Keratinocyte (primary cell): ENCODE data around the gene MYL6. TPM values are rescaled to one million over a fixed set of nuclear protein-coding genes. Genes with fewer than 3 reads are reported as not detected.

Source experiments
- DNase-seq: peaks from one replicate; pipeline ENCODE4 v3.0.0-alpha.2; 2011; ENCODE audit warnings: low read depth, missing footprints, low spot score
- FAIRE-seq: peaks from 2 replicates; lab custom pipeline; 2011; peaks lifted over from hg19 to GRCh38; lab: Jason Lieb, UNC
- H2AFZ ChIP-seq: 2 replicates; pipeline ENCODE4 v1.6.0; 2012; ENCODE audit warnings: low read length, control low read depth, inconsistent platforms; ENCODE audit not compliant: control insufficient read depth
- H3K27ac ChIP-seq: 2 replicates; pipeline ENCODE4 v1.5.1; 2011; ENCODE audit warnings: low read length; ENCODE audit not compliant: control insufficient read depth, insufficient read depth
- H3K27me3 ChIP-seq: 3 replicates; pipeline ENCODE4 v1.6.0; 2011; ENCODE audit warnings: low read length; ENCODE audit not compliant: control insufficient read depth, insufficient read depth; ENCODE audit errors: extremely low read depth
- H3K36me3 ChIP-seq, 2 experiments: 2 replicates in 1 of 2; 3 replicates in 1 of 2; pipeline ENCODE4 v1.5.1; 2011; ENCODE audit warnings: low read length in 2 of 2, mild to moderate bottlenecking in 1 of 2; ENCODE audit not compliant: control insufficient read depth in 2 of 2, insufficient read depth in 2 of 2; ENCODE audit errors: extremely low read depth in 1 of 2
- H3K4me1 ChIP-seq: 3 replicates; pipeline ENCODE4 v1.5.1; 2011; ENCODE audit warnings: low read length; ENCODE audit not compliant: control insufficient read depth, insufficient read depth; ENCODE audit errors: extremely low read depth
- H3K4me2 ChIP-seq: 3 replicates; pipeline ENCODE4 v1.6.0; 2011; ENCODE audit warnings: low read depth, low read length; ENCODE audit not compliant: control insufficient read depth, insufficient read depth; ENCODE audit errors: extremely low read depth
- H3K4me3 ChIP-seq, 3 experiments: fragments of 200-600 bp in 1 of 3; sonication (generic) in 1 of 3; 2 replicates in 2 of 3; 3 replicates in 1 of 3; pipeline ENCODE4 v1.5.1; 2011 to 2016; ENCODE audit warnings: low read length in 3 of 3, mild to moderate bottlenecking in 3 of 3, control low read depth in 2 of 3, inconsistent platforms in 1 of 3, low read depth in 1 of 3, mixed read lengths in 1 of 3, mixed run types in 1 of 3, moderate library complexity in 1 of 3; ENCODE audit not compliant: control insufficient read depth in 2 of 3, insufficient read depth in 2 of 3; ENCODE audit errors: extremely low read depth in 1 of 3
- H3K79me2 ChIP-seq: 2 replicates; pipeline ENCODE4 v1.6.0; 2012; ENCODE audit warnings: low read length; ENCODE audit not compliant: control insufficient read depth, insufficient read depth
- H3K9ac ChIP-seq: 3 replicates; pipeline ENCODE4 v1.6.0; 2011; ENCODE audit warnings: low read length; ENCODE audit not compliant: control insufficient read depth, insufficient read depth; ENCODE audit errors: extremely low read depth
- H3K9me1 ChIP-seq: 3 replicates; pipeline ENCODE4 v1.6.0; 2011; ENCODE audit warnings: low read length; ENCODE audit not compliant: control insufficient read depth, insufficient read depth; ENCODE audit errors: extremely low read depth
- H3K9me3 ChIP-seq: 2 replicates; pipeline ENCODE4 v1.5.1; 2012; ENCODE audit warnings: low read depth, low read length; ENCODE audit not compliant: control insufficient read depth
- H4K20me1 ChIP-seq: 3 replicates; pipeline ENCODE4 v1.6.0; 2011; ENCODE audit warnings: low read length; ENCODE audit not compliant: control insufficient read depth, insufficient read depth; ENCODE audit errors: extremely low read depth
- EZH2 ChIP-seq: IDR thresholded peaks from one replicate; pipeline ENCODE4 v1.6.1; 2012; ENCODE audit warnings: inconsistent platforms, mild to moderate bottlenecking, low read length, moderate library complexity
- dilution Hi-C: fragments of 300-500 bp; cut with MboI; formaldehyde crosslinking; loops from one replicate; pipeline ENCODE4 v1.7.0; 2020; ENCODE audit warnings: low sequenced_read_pairs; ENCODE audit not compliant: extremely low pct_ligation_motif_present
- polyA plus RNA-seq, 5 experiments: library from polyadenylated mRNA; depleted of rRNA in 3 of 5; stranded (reverse) in 3 of 5; stranded (forward) in 1 of 5; unstranded in 1 of 5; fragments of >200 nt; gene quantifications; 1 replicate in 1 of 5; 2 replicates in 3 of 5; 3 replicates in 1 of 5; pipeline versions ENCODE4 v1.2.1 to v1.2.3, GENCODE V29; 2011 to 2012; ENCODE audit warnings: missing spikeins in 2 of 5, low read depth in 1 of 5, low replicate concordance in 1 of 5
- TF ChIP-seq, protein P1 (sequence below), 3 experiments: IDR thresholded peaks in 1 of 3; conservative IDR thresholded peaks in 1 of 3; optimal IDR thresholded peaks in 1 of 3; 2 replicates in 2 of 3; 3 replicates in 1 of 3; pipeline versions ENCODE3 to v1.5.1; 2011; ENCODE audit warnings: low read length in 3 of 3, mild to moderate bottlenecking in 3 of 3, moderate library complexity in 2 of 3, control low read depth in 1 of 3, inconsistent platforms in 1 of 3; ENCODE audit not compliant: insufficient read depth in 2 of 3; ENCODE audit errors: extremely low read depth in 1 of 3

The MYL6 gene
- polyA plus RNA-seq, 1 donor (not counting 4 experiments of a cell fraction or from before 2014, with no cell fraction given) = 4,542 TPM

DNA sequence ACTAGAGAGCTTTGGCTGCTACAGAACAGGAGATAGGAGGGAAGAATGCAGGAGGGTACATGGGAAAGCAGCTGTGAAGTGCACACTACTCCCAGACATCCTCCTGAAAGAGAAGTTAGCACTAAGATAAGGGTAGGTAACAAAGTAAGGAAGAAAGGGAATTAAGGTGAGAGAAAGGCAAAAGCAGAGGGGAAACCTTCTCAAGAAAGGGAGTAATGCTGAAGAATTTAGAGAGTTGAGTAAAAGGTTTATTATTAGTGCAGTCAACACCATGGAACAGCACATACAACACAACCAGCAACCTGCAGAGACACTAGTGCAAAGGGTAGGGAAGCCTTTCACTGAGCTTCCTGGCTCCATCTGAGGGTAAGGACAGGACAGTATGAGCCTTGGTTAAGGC, 46.1 kb downstream of the MYL6 start:
- no peak for DNase-seq
- Histone ChIP-seq H3K9ac (no peak overlapping the region), H3K79me2 (no peaks in the 10 kb centered on the region), H4K20me1 (no peaks in the 10 kb centered on the region), H3K27me3 (no peaks in the 10 kb centered on the region), H2AFZ (no peak overlapping the region), H3K4me3 (no peak overlapping the region), H3K4me2 (no peak overlapping the region), H3K9me3 (no peaks in the 10 kb centered on the region), H3K9me1 (no peaks in the 10 kb centered on the region), H3K4me1 (no peaks in the 10 kb centered on the region), H3K27ac (no peak overlapping the region), H3K36me3 (peaks cover 17 to 36% of the 10 kb centered on the region in 2 experiments)
- no peak for FAIRE-seq
- dilution Hi-C loops = no loop called here
- no peak for TF ChIP-seq EZH2
- TF ChIP-seq, protein P1, sequence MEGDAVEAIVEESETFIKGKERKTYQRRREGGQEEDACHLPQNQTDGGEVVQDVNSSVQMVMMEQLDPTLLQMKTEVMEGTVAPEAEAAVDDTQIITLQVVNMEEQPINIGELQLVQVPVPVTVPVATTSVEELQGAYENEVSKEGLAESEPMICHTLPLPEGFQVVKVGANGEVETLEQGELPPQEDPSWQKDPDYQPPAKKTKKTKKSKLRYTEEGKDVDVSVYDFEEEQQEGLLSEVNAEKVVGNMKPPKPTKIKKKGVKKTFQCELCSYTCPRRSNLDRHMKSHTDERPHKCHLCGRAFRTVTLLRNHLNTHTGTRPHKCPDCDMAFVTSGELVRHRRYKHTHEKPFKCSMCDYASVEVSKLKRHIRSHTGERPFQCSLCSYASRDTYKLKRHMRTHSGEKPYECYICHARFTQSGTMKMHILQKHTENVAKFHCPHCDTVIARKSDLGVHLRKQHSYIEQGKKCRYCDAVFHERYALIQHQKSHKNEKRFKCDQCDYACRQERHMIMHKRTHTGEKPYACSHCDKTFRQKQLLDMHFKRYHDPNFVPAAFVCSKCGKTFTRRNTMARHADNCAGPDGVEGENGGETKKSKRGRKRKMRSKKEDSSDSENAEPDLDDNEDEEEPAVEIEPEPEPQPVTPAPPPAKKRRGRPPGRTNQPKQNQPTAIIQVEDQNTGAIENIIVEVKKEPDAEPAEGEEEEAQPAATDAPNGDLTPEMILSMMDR (optimal IDR thresholded peaks at IDR 0.05 in 1 of 3, IDR thresholded peaks at IDR 0.05 in 1 of 3, conservative IDR thresholded peaks at IDR 0.05 in 1 of 3; ENCODE audit: extremely low read depth in 1 of 3, insufficient read depth in 2 of 3, low read length in 3 of 3) = no peak

DNA sequence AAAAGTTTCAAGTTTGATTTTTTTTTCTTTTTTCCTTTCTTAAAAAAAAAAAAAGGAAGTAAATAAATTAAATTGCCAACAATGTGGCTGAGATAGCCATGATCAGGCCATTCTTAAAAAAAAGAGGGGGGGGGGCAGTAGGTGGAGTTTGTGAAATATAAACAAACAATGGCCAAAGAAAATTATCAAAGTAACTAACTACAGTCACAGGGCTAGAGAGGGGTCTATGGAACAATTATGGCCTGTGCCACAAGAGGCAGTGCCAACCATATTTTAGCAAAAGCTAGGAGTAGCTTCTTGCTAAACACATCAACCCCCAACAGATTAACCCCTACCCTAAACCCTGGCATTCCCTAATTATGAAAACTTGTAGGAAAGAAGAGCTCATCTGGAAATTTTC, 47.3 kb downstream of the MYL6 start:
- no peaks in the 10 kb centered on the region for H3K4me1 ChIP-seq
- H2AFZ ChIP-seq = no peak overlapping the region
- H3K36me3 ChIP-seq = peaks cover 22 to 43% of the 10 kb centered on the region in 2 experiments
- no peaks in the 10 kb centered on the region for H3K9me1 ChIP-seq
- H4K20me1 ChIP-seq = no peaks in the 10 kb centered on the region
- H3K9me3 ChIP-seq = no peaks in the 10 kb centered on the region
- H3K27me3 ChIP-seq = no peaks in the 10 kb centered on the region
- dilution Hi-C loops = no loop called here
- no peak overlapping the region for H3K27ac ChIP-seq
- FAIRE-seq = no peak
- no peak for TF ChIP-seq EZH2
- TF ChIP-seq, protein P1 (optimal IDR thresholded peaks at IDR 0.05 in 1 of 3, IDR thresholded peaks at IDR 0.05 in 1 of 3, conservative IDR thresholded peaks at IDR 0.05 in 1 of 3; ENCODE audit: extremely low read depth in 1 of 3, insufficient read depth in 2 of 3, low read length in 3 of 3) = no peak
- no peak overlapping the region for H3K4me3 ChIP-seq
- no peak overlapping the region for H3K9ac ChIP-seq
- H3K4me2 ChIP-seq = no peak overlapping the region
- H3K79me2 ChIP-seq = no peaks in the 10 kb centered on the region
- no peak for DNase-seq
